T-helper 2 cell treated with Interferon-gamma antibody and Interleukin-4, amounts not matched to agents 100 ng/mL and 5 ng/mL, for 36 hours (primary cell): ENCODE measurements around the gene CLINT1. TPM values are rescaled to one million over a fixed set of nuclear protein-coding genes. Genes with fewer than 3 reads are reported as not detected.
"Not testable (repeated sequence)": the region's sequence is repeated elsewhere in the genome, so short reads cannot be mapped to it uniquely, and the experiment has no call there.

ENCODE experiments used
- intact Hi-C: fragments of 100-400 bp; cut with micrococcal nuclease; formaldehyde crosslinking; loops from one replicate; pipeline ENCODE4 v1.15.1; 2023
- total RNA-seq: library from RNA; stranded (reverse); gene quantifications from 2 replicates; pipeline ENCODE4 v1.2.3, GENCODE V29; 2022

Gene CLINT1
- total RNA-seq = 109 TPM in 2 replicates

- intact Hi-C loops = loop anchor here (2.0 to 5.0 kb wide), 6 partner anchors 32 to 586 kb away; partner anchors contain the start of gene LSM11
Measured at GRCh38 chr5:157858527-157859226, at the start of gene CLINT1. CLINT1 (minus strand) TSS chr5:157859145; CDS start chr5:157858970, 175 bp downstream.

GRCh38 chr5:157908459-157908858 is 49.5 kb upstream of the CLINT1 start:
- intact Hi-C loops = no loop called here

- intact Hi-C loops = no loop called here
Measured at GRCh38 chr5:157907479-157907878, 48.5 kb upstream of the CLINT1 start.

- intact Hi-C loops = no loop called here
Measured at GRCh38 chr5:157903117-157903450, 44.1 kb upstream of the CLINT1 start.

- intact Hi-C loops = no loop called here
Measured at GRCh38 chr5:157902449-157903116, 43.6 kb upstream of the CLINT1 start.

GRCh38 chr5:157900644-157901043 is 41.7 kb upstream of the CLINT1 start:
- intact Hi-C loops = no loop called here

GRCh38 chr5:157893611-157894010 is 34.7 kb upstream of the CLINT1 start:
- intact Hi-C loops = no loop called here

GRCh38 chr5:157892974-157893373 is 34.0 kb upstream of the CLINT1 start:
- intact Hi-C loops = no loop called here

- intact Hi-C loops = loop anchor here (2.0 kb wide), 1 partner anchor 32 kb away; the partner anchor contains the start of gene CLINT1
Measured at GRCh38 chr5:157890836-157891597, 32.1 kb upstream of the CLINT1 start.

GRCh38 chr5:157888814-157889532 is 30.0 kb upstream of the CLINT1 start:
- intact Hi-C loops = no loop called here

GRCh38 chr5:157886796-157887380 is 27.9 kb upstream of the CLINT1 start:
- intact Hi-C loops = no loop called here

- intact Hi-C loops = not testable (repeated sequence)
Measured at GRCh38 chr5:157885051-157885450, 26.1 kb upstream of the CLINT1 start.

- intact Hi-C loops = not testable (repeated sequence)
Measured at GRCh38 chr5:157881498-157881897, 22.6 kb upstream of the CLINT1 start.

GRCh38 chr5:157877821-157878220 is 18.9 kb upstream of the CLINT1 start:
- intact Hi-C loops = no loop called here

GRCh38 chr5:157874861-157875260 is 15.9 kb upstream of the CLINT1 start:
- intact Hi-C loops = no loop called here

- intact Hi-C loops = no loop called here
Measured at GRCh38 chr5:157870837-157871834, 12.2 kb upstream of the CLINT1 start.

GRCh38 chr5:157867751-157868387 is 8.9 kb upstream of the CLINT1 start:
- intact Hi-C loops = no loop called here

GRCh38 chr5:157866536-157866935 is 7.6 kb upstream of the CLINT1 start:
- intact Hi-C loops = no loop called here

GRCh38 chr5:157865781-157866180 is 6.8 kb upstream of the CLINT1 start:
- intact Hi-C loops = no loop called here
